Sigmoid colon (tissue), 7 donors: ENCODE measurements around the gene AUTS2. TPM values are rescaled to one million over a fixed set of nuclear protein-coding genes. Genes with fewer than 3 reads are reported as not detected.
A peak's percentile ranks its signal among the peaks of the same experiment; 100 is the strongest.

Source experiments
- DNase-seq: peaks from one replicate; pipeline ENCODE4 v3.0.0-alpha.2; 2019
- H3K27ac ChIP-seq, 4 donors: fragments of 200-600 bp; sonication (generic); one replicate each; pipeline ENCODE4 v1.5.1; 2016 to 2019; ENCODE audit warnings: mild to moderate bottlenecking in 1 of 4
- H3K27me3 ChIP-seq, 3 donors: fragments of 200-600 bp; sonication (generic); one replicate each; pipeline ENCODE4 v1.5.1; 2019; ENCODE audit warnings: mild to moderate bottlenecking in 1 of 3
- H3K36me3 ChIP-seq, 4 donors: fragments of 200-600 bp; sonication (generic); one replicate each; pipeline ENCODE4 v1.5.1; 2016 to 2019
- H3K4me1 ChIP-seq, 4 donors: fragments of 200-600 bp; sonication (generic); one replicate each; pipeline ENCODE4 v1.5.1; 2017 to 2019
- H3K4me3 ChIP-seq, 4 donors: fragments of 200-600 bp; sonication (generic); one replicate each; pipeline ENCODE4 v1.5.1; 2017 to 2019; ENCODE audit warnings: mild to moderate bottlenecking in 2 of 4, moderate library complexity in 1 of 4
- H3K9me3 ChIP-seq, 4 donors: fragments of 200-600 bp in 3 of 4; sonication (generic) in 3 of 4; one replicate each; pipeline versions ENCODE4 v1.5.1 to v1.6.1; 2013 to 2019
- CTCF ChIP-seq, 4 experiments: fragments of 450-650 bp in 3 of 4; fragments of 200-600 bp in 1 of 4; IDR thresholded peaks; one replicate each; pipeline ENCODE4 v1.5.1; 2016 to 2019; ENCODE audit warnings: antibody characterized with exemption in 4 of 4, mild to moderate bottlenecking in 3 of 4, moderate library complexity in 2 of 4
- EP300 ChIP-seq, 4 donors: sonication (generic); formaldehyde crosslinking; IDR thresholded peaks; one replicate each; pipeline ENCODE4 v1.6.1; 2017; ENCODE audit warnings: antibody characterized with exemption in 4 of 4
- POLR2A ChIP-seq, 2 donors: fragments of 450-650 bp; IDR thresholded peaks; one replicate each; pipeline ENCODE4 v1.6.1; 2016; ENCODE audit warnings: antibody characterized with exemption in 2 of 2, mild to moderate bottlenecking in 2 of 2, moderate library complexity in 2 of 2
- POLR2AphosphoS5 ChIP-seq, 4 donors: sonication (generic); formaldehyde crosslinking; IDR thresholded peaks; one replicate each; pipeline ENCODE4 v1.6.1; 2017; ENCODE audit warnings: antibody characterized with exemption in 4 of 4
- WGBS, 2 donors: extraction: QIAGEN DNeasy Blood & Tissue Kit; methylation state at CpG; one replicate each; pipeline ENCODE4 v1.1.7; 2013; 5-methylcytosine and 5-hydroxymethylcytosine counted together
- intact Hi-C: fragments of 100-400 bp; cut with DNase I; formaldehyde crosslinking; loops from one replicate; pipeline ENCODE4 v1.15.1; 2023
- polyA plus RNA-seq, 3 donors: library from polyadenylated mRNA; stranded (reverse); fragments of 200-250 nt; gene quantifications; one replicate each; pipeline ENCODE4 v1.2.3, GENCODE V29; 2013
- total RNA-seq, 4 donors: library from RNA; depleted of rRNA; stranded (reverse); fragments of >200 nt; gene quantifications; one replicate each; pipeline ENCODE4 v1.1.0, GENCODE V29; 2016
- donor health status: healthy with polysubstance abuse.
- donor health status: Bipolar disorder and iron deficiency.
- donor health status: healthy.

The AUTS2 gene
- total and polyA plus RNA-seq, 7 donors, result 3.6 to 55.7 (median 25.5) TPM

- TF ChIP-seq POLR2A (IDR thresholded peaks at IDR 0.05) (no peak), CTCF (IDR thresholded peaks at IDR 0.05) (no peak), POLR2AphosphoS5 (IDR thresholded peaks at IDR 0.05) (no peak), EP300 (IDR thresholded peaks at IDR 0.05) (no peak)
- peaks cover 0 to 14% (median 10%) of the 10 kb centered on the region in 4 donors for H3K4me1 ChIP-seq
- H3K9me3 ChIP-seq, result no peaks in the 10 kb centered on the region
- no peaks in the 10 kb centered on the region for H3K27me3 ChIP-seq
- H3K27ac ChIP-seq, result no peak overlapping the region
- no peak for DNase-seq
- intact Hi-C loops, result no loop called here
- no peaks in the 10 kb centered on the region for H3K36me3 ChIP-seq
- H3K4me3 ChIP-seq, result peak overlapping the region in 3 of 4 donors; percentile 28 to 39 (median 35)
- 22 to 52% methylated on average over 6 of the region's 6 CpGs for WGBS, 2 donors
Measured at GRCh38 chr7:70595370-70595754, 997.1 kb downstream of the AUTS2 start.

- intact Hi-C loops, result no loop called here
Measured at GRCh38 chr7:70595755-70596597, 997.7 kb downstream of the AUTS2 start.

GRCh38 chr7:70596598-70596913 lies 998.3 kb downstream of the AUTS2 start:
- no peak for DNase-seq
- TF ChIP-seq POLR2AphosphoS5 (IDR thresholded peaks at IDR 0.05) (no peak), CTCF (IDR thresholded peaks at IDR 0.05) (no peak), POLR2A (IDR thresholded peaks at IDR 0.05) (no peak), EP300 (IDR thresholded peaks at IDR 0.05) (no peak)
- WGBS, 2 donors, result 14 to 60% methylated on average over 11 of the region's 11 CpGs
- Histone ChIP-seq H3K36me3 (no peaks in the 10 kb centered on the region), H3K27me3 (no peaks in the 10 kb centered on the region), H3K9me3 (no peaks in the 10 kb centered on the region), H3K4me3 (peak overlapping the region in 2 of 4 donors; percentile 35 to 39), H3K4me1 (peaks cover 0 to 14% (median 10%) of the 10 kb centered on the region in 4 donors), H3K27ac (no peak overlapping the region)
- intact Hi-C loops, result no loop called here

More at GRCh38 chr7:70595755-70596597, 997.7 kb downstream of the AUTS2 start:
- Histone ChIP-seq H3K4me1 (peaks cover 0 to 14% (median 10%) of the 10 kb centered on the region in 4 donors), H3K27me3 (no peaks in the 10 kb centered on the region), H3K36me3 (no peaks in the 10 kb centered on the region), H3K4me3 (peak overlapping the region in 3 of 4 donors; percentile 28 to 39 (median 35)), H3K27ac (no peak overlapping the region), H3K9me3 (no peaks in the 10 kb centered on the region)
- DNase-seq, result no peak
- WGBS, 2 donors, result 1 to 5% methylated on average over 82 of the region's 82 CpGs
- no peak for TF ChIP-seq EP300 (IDR thresholded peaks at IDR 0.05)
- no peak for TF ChIP-seq POLR2A (IDR thresholded peaks at IDR 0.05)
- TF ChIP-seq CTCF (IDR thresholded peaks at IDR 0.05), result no peak
- TF ChIP-seq POLR2AphosphoS5 (IDR thresholded peaks at IDR 0.05), result no peak

GRCh38 chr7:70597066-70597465 lies 998.8 kb downstream of the AUTS2 start:
- Histone ChIP-seq H3K27me3 (no peaks in the 10 kb centered on the region), H3K4me3 (no peak overlapping the region), H3K27ac (no peak overlapping the region), H3K36me3 (no peaks in the 10 kb centered on the region), H3K9me3 (no peaks in the 10 kb centered on the region), H3K4me1 (peaks cover 0 to 14% (median 10%) of the 10 kb centered on the region in 4 donors)
- no peak for DNase-seq
- intact Hi-C loops, result no loop called here
- 17 to 82% methylated on average over 5 of the region's 5 CpGs for WGBS, 2 donors
- TF ChIP-seq EP300 (IDR thresholded peaks at IDR 0.05) (no peak), POLR2AphosphoS5 (IDR thresholded peaks at IDR 0.05) (no peak), CTCF (IDR thresholded peaks at IDR 0.05) (no peak), POLR2A (IDR thresholded peaks at IDR 0.05) (no peak)
